D721Med (cell line): Measurements from ENCODE around the gene HELT.
"Not testable (repeated sequence)": the region's sequence is repeated elsewhere in the genome, so short reads cannot be mapped to it uniquely, and the experiment has no call there.

ENCODE experiments used
- DNase-seq: peaks from one replicate; pipeline ENCODE4 v3.0.0; 2011; ENCODE audit warnings: low spot score; ENCODE audit not compliant: insufficient read length
- FAIRE-seq: peaks from 2 replicates; lab custom pipeline; 2011; peaks lifted over from hg19 to GRCh38; lab: Jason Lieb, UNC
- CTCF ChIP-seq: IDR thresholded peaks from 2 replicates; pipeline ENCODE4 v1.5.1; 2012; ENCODE audit warnings: mild to moderate bottlenecking, control low read depth; ENCODE audit not compliant: insufficient read depth; ENCODE audit errors: missing control alignments

The HELT gene

DNA sequence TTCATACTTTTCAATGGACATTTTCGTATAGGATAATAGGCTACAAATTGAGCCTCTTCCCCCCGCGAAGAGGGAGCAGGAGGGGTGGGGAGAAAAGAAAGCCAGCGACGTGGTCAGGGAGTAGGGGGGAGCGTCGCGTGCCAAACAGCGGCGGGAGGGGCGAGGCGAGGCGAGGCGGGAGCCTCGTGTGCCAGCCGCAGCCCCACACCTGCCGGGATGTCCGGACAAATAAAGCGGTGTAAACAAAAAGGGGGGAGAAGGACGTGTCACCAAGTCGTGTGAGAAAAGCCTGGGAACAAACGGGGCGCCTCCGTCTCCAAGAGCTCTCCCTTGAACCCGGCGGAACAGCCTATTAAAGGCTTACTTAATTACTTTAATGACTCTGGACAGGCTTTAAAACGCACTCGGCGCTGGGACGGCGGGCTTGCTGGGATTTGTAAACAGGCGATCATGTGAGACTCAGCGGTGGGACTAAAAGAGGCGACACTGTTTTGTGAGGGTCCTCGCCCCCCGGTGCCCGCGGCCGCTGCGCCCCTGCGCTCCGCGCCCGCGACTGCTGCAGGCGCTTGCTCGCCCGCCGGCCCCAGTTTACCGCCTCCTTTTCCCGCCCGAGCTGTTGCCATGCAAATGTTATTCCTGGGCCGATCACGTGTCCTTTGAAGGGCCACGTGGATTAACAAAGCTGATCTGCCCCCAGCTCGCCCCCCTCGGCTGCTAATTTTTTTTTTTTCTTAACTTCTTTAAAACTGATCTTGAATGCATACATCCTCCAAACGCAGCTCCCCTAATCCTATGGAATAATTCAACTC, at the start of gene HELT:
Gene HELT (plus strand): TSS at position 527 of the 809 bp plus-strand sequence. CDS start 439 bp downstream, outside the sequence.
- TF ChIP-seq CTCF, result no peak
- FAIRE-seq, result no peak
- DNase-seq, result no peak

GRCh38 chr4:184968784-184969201, 49.5 kb upstream of the HELT start:
- DNase-seq (no peak), FAIRE-seq (no peak)
- no peak for TF ChIP-seq CTCF

- no peak for DNase-seq
- no peak for TF ChIP-seq CTCF
- FAIRE-seq, result no peak
These were observed 48.7 kb upstream of the HELT start for GRCh38 chr4:184969610-184970009.

- DNase-seq, result no peak
- no peak for FAIRE-seq
- TF ChIP-seq CTCF, result no peak
These were observed 45.3 kb upstream of the HELT start for GRCh38 chr4:184972991-184973390.

DNA sequence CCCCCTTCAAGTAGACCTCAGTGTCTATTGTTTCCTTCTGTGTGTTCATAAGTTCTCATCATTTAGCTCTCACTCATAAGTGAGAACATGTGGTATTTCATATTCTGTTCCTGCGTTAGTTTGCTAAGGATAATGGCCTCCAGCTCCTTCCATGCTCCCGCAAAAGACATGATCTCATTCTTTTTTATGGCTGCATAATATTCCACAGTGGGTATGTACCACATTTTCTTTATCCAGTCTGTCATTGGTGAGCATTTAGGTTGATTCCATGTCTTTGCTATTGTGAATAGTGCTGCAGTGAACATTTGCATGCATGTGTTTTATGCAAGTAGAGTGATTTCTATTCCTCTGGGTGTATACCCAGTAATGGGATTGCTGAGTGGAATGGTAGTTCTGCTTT, 41.9 kb upstream of the HELT start:
- not testable (repeated sequence) for DNase-seq, FAIRE-seq

- FAIRE-seq, result no peak
- TF ChIP-seq CTCF, result no peak
These were observed 40.5 kb upstream of the HELT start for GRCh38 chr4:184977747-184978146.

GRCh38 chr4:184978211-184978610, 40.1 kb upstream of the HELT start:
- DNase-seq (no peak), FAIRE-seq (no peak)
- TF ChIP-seq CTCF, result no peak

More at GRCh38 chr4:184977747-184978146, 40.5 kb upstream of the HELT start:
- DNase-seq, result no peak
